ENCODE data around the gene CDT1.

DNA sequence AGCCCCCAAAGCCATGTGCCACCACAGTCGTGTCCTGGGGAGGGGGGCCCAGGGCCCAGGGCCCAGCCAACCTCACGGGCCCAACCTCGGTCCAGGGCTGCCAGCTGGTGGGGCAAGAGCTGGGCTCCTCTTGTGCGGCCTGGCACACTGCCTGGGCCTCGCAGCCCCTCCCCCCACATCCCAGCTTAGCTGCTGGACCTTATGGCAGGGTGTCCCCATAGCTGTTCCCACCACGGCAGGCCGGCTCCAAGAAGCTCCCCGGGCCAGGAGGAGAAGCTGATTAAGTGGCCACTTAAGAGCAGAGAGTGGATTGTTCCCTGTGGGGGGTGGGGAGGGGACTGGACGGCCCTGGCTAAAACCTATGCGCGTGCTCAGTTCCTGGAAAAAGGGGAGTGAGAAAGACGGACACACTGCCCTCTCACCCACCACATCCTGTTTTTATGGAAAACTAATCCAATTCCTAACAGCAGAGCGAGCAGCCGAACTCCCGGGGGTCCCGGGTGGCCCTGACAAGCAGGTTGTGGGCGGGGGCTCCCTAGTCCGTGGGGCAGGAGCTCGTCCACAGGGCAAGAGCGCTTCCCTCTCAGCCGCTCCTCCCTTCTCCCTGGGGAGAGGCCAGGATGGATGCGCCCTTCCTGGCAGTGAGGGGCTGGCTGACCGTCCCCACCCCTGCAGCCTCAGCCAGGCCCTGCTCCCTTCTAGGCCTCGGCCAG is 35.4 kb upstream of the CDT1 start:
- TF ChIP-seq POLR2AphosphoS5 (IDR thresholded peaks at IDR 0.05; ENCODE audit: low read depth, low read length) (no peak), POLR2A (IDR thresholded peaks at IDR 0.05; ENCODE audit: low read depth, low read length) (no peak), TAF1 (IDR thresholded peaks at IDR 0.05; ENCODE audit: borderline replicate concordance, low read depth, low read length) (no peak)
